HL-60 (cell line): ENCODE measurements around the gene MRPS34.

ENCODE experiments used
- DNase-seq, 2 experiments: peaks; one replicate each; pipeline ENCODE4 v3.0.0-alpha.2; 2010 to 2020; ENCODE audit warnings: low read depth in 1 of 2, low spot score in 1 of 2
- H3K27ac ChIP-seq: fragments of 250-450 bp; sonication (Bioruptor Pico); replicated peaks from 2 replicates; pipeline ENCODE4 v1.5.1; 2020; ENCODE audit warnings: mild to moderate bottlenecking, moderate library complexity
- H3K27me3 ChIP-seq: fragments of 250-450 bp; sonication (Bioruptor Pico); 2 replicates; pipeline ENCODE4 v1.5.1; 2021; ENCODE audit warnings: mild to moderate bottlenecking, moderate library complexity; ENCODE audit not compliant: insufficient read depth, poor library complexity, severe bottlenecking
- H3K4me3 ChIP-seq: replicated peaks from 2 replicates; pipeline ENCODE4 v1.5.1; 2011; ENCODE audit warnings: mild to moderate bottlenecking, control low read depth, low read length; ENCODE audit not compliant: insufficient read depth
- GABPA ChIP-seq: IDR thresholded peaks from 2 replicates; pipeline ENCODE4 v1.6.1; 2012; ENCODE audit warnings: low read depth
- POLR2AphosphoS5 ChIP-seq: IDR thresholded peaks from 2 replicates; pipeline ENCODE4 v1.6.1; 2012; ENCODE audit warnings: low read depth
- SPI1 ChIP-seq: IDR thresholded peaks from 2 replicates; pipeline ENCODE4 v1.6.1; 2012; ENCODE audit warnings: low read depth, mild to moderate bottlenecking, borderline replicate concordance
- TF ChIP-seq, protein P1 (sequence below): IDR thresholded peaks from 2 replicates; pipeline ENCODE4 v1.6.1; 2012; ENCODE audit warnings: low read depth; ENCODE audit not compliant: insufficient replicate concordance
- TF ChIP-seq, protein P2 (sequence below): IDR thresholded peaks from one replicate; pipeline ENCODE4 v1.5.1; 2011; ENCODE audit warnings: low read length, control low read depth, inconsistent platforms; ENCODE audit not compliant: insufficient read depth

Gene MRPS34

DNA sequence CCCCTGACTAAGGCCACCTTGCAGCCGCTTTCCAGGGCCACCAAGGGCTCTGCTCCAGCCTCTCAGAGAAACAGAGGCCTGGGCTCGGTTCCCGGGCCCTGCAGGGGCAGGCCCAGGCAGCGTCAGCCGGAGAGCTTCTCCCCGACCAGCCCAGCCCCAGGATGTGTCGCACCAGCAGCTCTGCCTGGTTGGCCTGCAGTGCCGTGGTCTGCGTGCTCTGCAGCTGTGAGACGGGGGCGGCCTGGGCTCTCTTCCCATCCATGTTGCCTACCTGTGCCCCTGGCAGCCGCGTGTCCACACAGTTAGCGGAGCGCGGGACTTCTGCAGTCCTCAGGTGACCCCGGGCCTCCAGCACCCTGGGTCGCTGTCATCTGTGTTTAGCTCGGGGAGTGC is 15.8 kb upstream of the MRPS34 start:
- no peak for DNase-seq
- TF ChIP-seq, protein P1, sequence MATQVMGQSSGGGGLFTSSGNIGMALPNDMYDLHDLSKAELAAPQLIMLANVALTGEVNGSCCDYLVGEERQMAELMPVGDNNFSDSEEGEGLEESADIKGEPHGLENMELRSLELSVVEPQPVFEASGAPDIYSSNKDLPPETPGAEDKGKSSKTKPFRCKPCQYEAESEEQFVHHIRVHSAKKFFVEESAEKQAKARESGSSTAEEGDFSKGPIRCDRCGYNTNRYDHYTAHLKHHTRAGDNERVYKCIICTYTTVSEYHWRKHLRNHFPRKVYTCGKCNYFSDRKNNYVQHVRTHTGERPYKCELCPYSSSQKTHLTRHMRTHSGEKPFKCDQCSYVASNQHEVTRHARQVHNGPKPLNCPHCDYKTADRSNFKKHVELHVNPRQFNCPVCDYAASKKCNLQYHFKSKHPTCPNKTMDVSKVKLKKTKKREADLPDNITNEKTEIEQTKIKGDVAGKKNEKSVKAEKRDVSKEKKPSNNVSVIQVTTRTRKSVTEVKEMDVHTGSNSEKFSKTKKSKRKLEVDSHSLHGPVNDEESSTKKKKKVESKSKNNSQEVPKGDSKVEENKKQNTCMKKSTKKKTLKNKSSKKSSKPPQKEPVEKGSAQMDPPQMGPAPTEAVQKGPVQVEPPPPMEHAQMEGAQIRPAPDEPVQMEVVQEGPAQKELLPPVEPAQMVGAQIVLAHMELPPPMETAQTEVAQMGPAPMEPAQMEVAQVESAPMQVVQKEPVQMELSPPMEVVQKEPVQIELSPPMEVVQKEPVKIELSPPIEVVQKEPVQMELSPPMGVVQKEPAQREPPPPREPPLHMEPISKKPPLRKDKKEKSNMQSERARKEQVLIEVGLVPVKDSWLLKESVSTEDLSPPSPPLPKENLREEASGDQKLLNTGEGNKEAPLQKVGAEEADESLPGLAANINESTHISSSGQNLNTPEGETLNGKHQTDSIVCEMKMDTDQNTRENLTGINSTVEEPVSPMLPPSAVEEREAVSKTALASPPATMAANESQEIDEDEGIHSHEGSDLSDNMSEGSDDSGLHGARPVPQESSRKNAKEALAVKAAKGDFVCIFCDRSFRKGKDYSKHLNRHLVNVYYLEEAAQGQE: no peak
- TF ChIP-seq, protein P2, sequence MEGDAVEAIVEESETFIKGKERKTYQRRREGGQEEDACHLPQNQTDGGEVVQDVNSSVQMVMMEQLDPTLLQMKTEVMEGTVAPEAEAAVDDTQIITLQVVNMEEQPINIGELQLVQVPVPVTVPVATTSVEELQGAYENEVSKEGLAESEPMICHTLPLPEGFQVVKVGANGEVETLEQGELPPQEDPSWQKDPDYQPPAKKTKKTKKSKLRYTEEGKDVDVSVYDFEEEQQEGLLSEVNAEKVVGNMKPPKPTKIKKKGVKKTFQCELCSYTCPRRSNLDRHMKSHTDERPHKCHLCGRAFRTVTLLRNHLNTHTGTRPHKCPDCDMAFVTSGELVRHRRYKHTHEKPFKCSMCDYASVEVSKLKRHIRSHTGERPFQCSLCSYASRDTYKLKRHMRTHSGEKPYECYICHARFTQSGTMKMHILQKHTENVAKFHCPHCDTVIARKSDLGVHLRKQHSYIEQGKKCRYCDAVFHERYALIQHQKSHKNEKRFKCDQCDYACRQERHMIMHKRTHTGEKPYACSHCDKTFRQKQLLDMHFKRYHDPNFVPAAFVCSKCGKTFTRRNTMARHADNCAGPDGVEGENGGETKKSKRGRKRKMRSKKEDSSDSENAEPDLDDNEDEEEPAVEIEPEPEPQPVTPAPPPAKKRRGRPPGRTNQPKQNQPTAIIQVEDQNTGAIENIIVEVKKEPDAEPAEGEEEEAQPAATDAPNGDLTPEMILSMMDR: no peak
- TF ChIP-seq SPI1 (no peak), GABPA (no peak), POLR2AphosphoS5 (no peak)
- Histone ChIP-seq H3K27ac (no peak overlapping the region), H3K4me3 (no peak overlapping the region), H3K27me3 (no peaks in the 10 kb centered on the region)

DNA sequence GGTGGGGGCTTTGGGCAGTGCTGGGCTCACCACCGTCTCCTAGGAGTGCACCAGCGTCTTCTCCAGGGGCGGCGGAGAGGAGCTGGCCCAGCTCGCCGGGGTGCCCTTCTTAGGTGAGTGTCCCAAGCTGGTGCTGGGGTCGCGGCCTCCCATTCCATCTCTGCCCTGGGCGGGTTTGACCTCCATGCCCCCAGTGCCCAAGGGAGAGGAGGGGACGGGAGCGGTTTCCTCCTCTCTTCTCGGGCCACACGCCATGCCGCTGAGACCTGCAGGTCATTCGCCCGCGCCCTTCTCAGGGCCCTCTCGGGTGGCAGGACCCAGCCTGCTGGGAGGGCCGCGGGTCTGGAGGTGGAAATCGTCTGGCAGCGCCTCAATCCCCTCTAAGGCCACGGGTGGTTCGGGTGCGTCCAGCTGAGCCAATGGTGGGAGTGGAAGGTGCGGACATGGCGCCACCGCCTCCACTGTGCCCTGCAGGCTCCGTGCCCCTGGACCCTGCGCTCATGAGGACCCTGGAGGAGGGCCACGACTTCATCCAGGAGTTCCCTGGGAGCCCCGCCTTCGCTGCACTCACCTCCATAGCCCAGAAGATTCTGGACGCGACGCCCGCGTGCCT is 15.3 kb upstream of the MRPS34 start:
- Histone ChIP-seq H3K27ac (no peak overlapping the region), H3K4me3 (no peak overlapping the region), H3K27me3 (no peaks in the 10 kb centered on the region)
- TF ChIP-seq SPI1 (no peak), POLR2AphosphoS5 (no peak), GABPA (no peak)
- TF ChIP-seq, protein P1: no peak
- TF ChIP-seq, protein P2: no peak
- DNase-seq: no peak

GRCh38 chr16:1787322-1788094 is 14.6 kb upstream of the MRPS34 start:
- H3K27me3 ChIP-seq: no peaks in the 10 kb centered on the region
- H3K27ac ChIP-seq: no peak overlapping the region
- no peak for DNase-seq
- no peak overlapping the region for H3K4me3 ChIP-seq
- no peak for TF ChIP-seq GABPA
- TF ChIP-seq, protein P1: no peak
- TF ChIP-seq SPI1: no peak
- no peak for TF ChIP-seq POLR2AphosphoS5
- TF ChIP-seq, protein P2: no peak
